Astrocyte (in vitro differentiated cells and primary cell): ENCODE measurements around the gene GSPT1.
"Not testable (repeated sequence)": the region's sequence is repeated elsewhere in the genome, so short reads cannot be mapped to it uniquely, and the experiment has no call there.

Experiments used
- CTCF ChIP-seq: IDR thresholded peaks from 2 replicates; pipeline ENCODE4 v1.5.1; 2011; ENCODE audit warnings: low read depth, mild to moderate bottlenecking, inconsistent platforms, low read length, moderate library complexity; ENCODE audit not compliant: insufficient read depth
- EZH2 ChIP-seq: IDR thresholded peaks from 2 replicates; pipeline ENCODE4 v1.6.1; 2012; ENCODE audit warnings: mild to moderate bottlenecking, low read length, inconsistent platforms; ENCODE audit not compliant: insufficient read depth

GRCh38 chr16:11941945-11942344, 26.2 kb upstream of the GSPT1 start, which contains the start of gene NPIPB2:
- TF ChIP-seq CTCF, EZH2: not testable (repeated sequence)
